Breast epithelium (tissue), 4 donors: Measurements from ENCODE around the gene SLC8A2. TPM values are rescaled to one million over a fixed set of nuclear protein-coding genes. Genes with fewer than 3 reads are reported as not detected.

Source experiments
- DNase-seq, 2 donors: peaks; one replicate each; pipeline ENCODE4 v3.0.0-alpha.2; 2019; ENCODE audit warnings: low spot score in 2 of 2
- H3K27ac ChIP-seq, 2 donors: fragments of 200-600 bp; sonication (generic) in 1 of 2; one replicate each; pipeline ENCODE4 v1.5.1; 2016 to 2019; ENCODE audit warnings: mild to moderate bottlenecking in 1 of 2
- H3K27me3 ChIP-seq, 2 donors: fragments of 200-600 bp; sonication (generic) in 1 of 2; one replicate each; pipeline versions ENCODE4 v1.5.1 to v1.6.0; 2017 to 2019; ENCODE audit warnings: control low read depth in 1 of 2, mild to moderate bottlenecking in 1 of 2
- H3K36me3 ChIP-seq: fragments of 200-600 bp; one replicate; pipeline ENCODE4 v1.5.1; 2019
- H3K4me1 ChIP-seq, 2 donors: fragments of 200-600 bp; sonication (generic); one replicate each; pipeline ENCODE4 v1.5.1; 2016 to 2019; ENCODE audit warnings: control low read depth in 1 of 2
- H3K4me3 ChIP-seq, 3 donors: fragments of 200-600 bp; sonication (generic); 1 replicate in 2 of 3; 2 replicates in 1 of 3; pipeline ENCODE4 v1.5.1; 2016 to 2019; ENCODE audit warnings: mild to moderate bottlenecking in 3 of 3, moderate library complexity in 2 of 3
- H3K9me3 ChIP-seq, 2 donors: fragments of 200-600 bp; sonication (generic) in 1 of 2; one replicate each; pipeline ENCODE4 v1.5.1; 2016 to 2019; ENCODE audit warnings: control low read depth in 1 of 2
- POLR2A ChIP-seq: fragments of 450-650 bp; IDR thresholded peaks from one replicate; pipeline ENCODE4 v1.6.1; 2016; ENCODE audit warnings: antibody characterized with exemption, mild to moderate bottlenecking, moderate library complexity
- POLR2AphosphoS5 ChIP-seq, 3 donors: sonication (generic); formaldehyde crosslinking; IDR thresholded peaks; one replicate each; pipeline ENCODE4 v1.6.1; 2017; ENCODE audit warnings: antibody characterized with exemption in 3 of 3
- intact Hi-C: fragments of 100-400 bp; cut with DNase I; formaldehyde crosslinking; loops from one replicate; pipeline ENCODE4 v1.15.1; 2023; ENCODE audit warnings: low total_unique reads
- total RNA-seq, 3 donors: library from RNA; depleted of rRNA; stranded (reverse); fragments of >200 nt; gene quantifications; one replicate each; pipeline ENCODE4 v1.1.0, GENCODE V29; 2016
- TF ChIP-seq, protein P1 (sequence below), 3 donors: fragments of 450-650 bp; IDR thresholded peaks; one replicate each; pipeline ENCODE4 v1.5.1; 2016 to 2017; ENCODE audit warnings: antibody characterized with exemption in 3 of 3, mild to moderate bottlenecking in 3 of 3, moderate library complexity in 3 of 3

Gene SLC8A2
- total RNA-seq, 3 donors from 2014 or later = under 0.01 to 0.29 TPM; not detected in 1

DNA sequence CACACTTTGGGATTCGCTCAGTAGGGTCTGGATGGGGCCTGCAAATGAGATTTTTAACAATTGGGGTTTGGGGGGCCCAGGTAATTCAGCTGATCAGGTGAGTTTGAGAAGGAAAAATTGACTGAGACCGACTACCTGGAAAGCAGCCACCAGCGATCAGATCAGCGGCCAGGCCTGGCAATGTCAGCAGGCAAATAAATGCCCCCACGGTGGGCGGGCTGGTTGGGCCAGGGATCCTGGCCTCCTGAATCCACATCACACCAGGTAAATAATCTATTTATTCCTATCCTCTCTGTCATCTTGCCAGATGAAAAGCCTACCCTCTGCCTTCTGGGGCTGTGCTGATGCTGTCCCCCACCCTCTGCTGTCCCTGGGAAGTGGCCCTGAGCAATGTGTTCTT, 33.8 kb upstream of the SLC8A2 start:
- H3K36me3 ChIP-seq = no peaks in the 10 kb centered on the region
- H3K4me3 ChIP-seq = no peak overlapping the region
- peaks cover 28 to 36% of the 10 kb centered on the region in 2 donors for H3K4me1 ChIP-seq
- H3K27me3 ChIP-seq = no peaks in the 10 kb centered on the region
- peak overlapping the region; percentile 53 to 99 for H3K27ac ChIP-seq
- TF ChIP-seq POLR2AphosphoS5 (IDR thresholded peaks at IDR 0.05) = no peak
- TF ChIP-seq POLR2A = no peak
- TF ChIP-seq, protein P1, sequence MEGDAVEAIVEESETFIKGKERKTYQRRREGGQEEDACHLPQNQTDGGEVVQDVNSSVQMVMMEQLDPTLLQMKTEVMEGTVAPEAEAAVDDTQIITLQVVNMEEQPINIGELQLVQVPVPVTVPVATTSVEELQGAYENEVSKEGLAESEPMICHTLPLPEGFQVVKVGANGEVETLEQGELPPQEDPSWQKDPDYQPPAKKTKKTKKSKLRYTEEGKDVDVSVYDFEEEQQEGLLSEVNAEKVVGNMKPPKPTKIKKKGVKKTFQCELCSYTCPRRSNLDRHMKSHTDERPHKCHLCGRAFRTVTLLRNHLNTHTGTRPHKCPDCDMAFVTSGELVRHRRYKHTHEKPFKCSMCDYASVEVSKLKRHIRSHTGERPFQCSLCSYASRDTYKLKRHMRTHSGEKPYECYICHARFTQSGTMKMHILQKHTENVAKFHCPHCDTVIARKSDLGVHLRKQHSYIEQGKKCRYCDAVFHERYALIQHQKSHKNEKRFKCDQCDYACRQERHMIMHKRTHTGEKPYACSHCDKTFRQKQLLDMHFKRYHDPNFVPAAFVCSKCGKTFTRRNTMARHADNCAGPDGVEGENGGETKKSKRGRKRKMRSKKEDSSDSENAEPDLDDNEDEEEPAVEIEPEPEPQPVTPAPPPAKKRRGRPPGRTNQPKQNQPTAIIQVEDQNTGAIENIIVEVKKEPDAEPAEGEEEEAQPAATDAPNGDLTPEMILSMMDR (IDR thresholded peaks at IDR 0.05) = no peak
- no peaks in the 10 kb centered on the region for H3K9me3 ChIP-seq
- no peak for DNase-seq
- intact Hi-C loops = no loop called here

DNA sequence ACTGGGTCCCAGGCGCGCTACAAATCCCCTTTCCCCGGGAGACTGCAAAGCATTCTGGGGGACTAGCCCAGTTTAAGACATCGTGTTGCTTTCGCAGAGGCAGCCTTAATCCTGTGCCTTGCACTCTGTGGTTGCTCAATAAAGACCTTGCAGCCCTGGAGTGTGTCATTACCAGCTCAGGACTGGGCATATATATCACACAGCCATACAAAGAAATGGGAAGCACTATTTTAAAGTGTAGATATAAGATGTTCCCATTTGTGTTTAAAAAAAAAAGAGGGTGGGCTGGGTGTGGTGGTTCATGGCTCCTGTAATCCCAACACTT, 32.1 kb upstream of the SLC8A2 start:
- no peak for DNase-seq
- Histone ChIP-seq H3K27ac (no peak overlapping the region), H3K27me3 (no peaks in the 10 kb centered on the region), H3K4me1 (peaks cover 17 to 24% of the 10 kb centered on the region in 2 donors), H3K4me3 (no peak overlapping the region), H3K36me3 (no peaks in the 10 kb centered on the region), H3K9me3 (no peaks in the 10 kb centered on the region)
- intact Hi-C loops = no loop called here
- no peak for TF ChIP-seq POLR2AphosphoS5 (IDR thresholded peaks at IDR 0.05)
- TF ChIP-seq, protein P1 (IDR thresholded peaks at IDR 0.05) = no peak
- TF ChIP-seq POLR2A = no peak

DNA sequence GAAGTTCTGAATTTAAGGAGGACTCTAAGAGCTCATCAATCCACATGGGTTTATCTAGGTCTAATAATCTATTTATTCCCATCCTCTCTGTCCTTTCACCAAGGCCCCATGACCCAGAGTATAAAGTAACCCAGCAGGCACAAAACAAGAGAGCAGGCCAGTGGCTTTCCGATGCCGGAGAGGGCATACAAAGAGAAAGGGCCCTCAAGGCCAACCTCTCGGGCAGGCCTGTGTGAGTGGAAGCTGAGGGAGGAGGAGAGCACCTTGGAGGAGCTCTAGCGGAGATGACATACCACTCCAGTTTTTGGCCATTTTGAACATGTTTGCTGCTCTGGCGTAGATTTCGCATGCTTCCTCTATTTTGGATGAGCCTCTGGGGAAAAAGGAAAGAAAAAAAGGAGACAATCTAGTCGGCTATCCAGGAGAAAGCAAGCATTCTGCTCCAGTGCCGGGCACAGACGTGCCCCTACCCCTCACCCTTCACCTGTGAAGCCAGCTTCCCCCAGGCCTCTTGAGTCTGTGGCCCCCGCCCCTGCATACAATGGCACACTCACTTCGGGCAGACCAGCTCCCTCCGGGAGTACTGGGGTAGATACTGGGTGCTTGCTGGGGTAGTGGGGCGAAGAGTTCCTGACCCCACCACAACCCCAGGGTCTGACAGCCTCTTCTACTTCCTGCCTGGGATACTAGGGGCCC, 31.6 kb upstream of the SLC8A2 start:
- Histone ChIP-seq H3K4me1 (peaks cover 16 to 19% of the 10 kb centered on the region in 2 donors), H3K9me3 (no peaks in the 10 kb centered on the region), H3K27me3 (no peaks in the 10 kb centered on the region), H3K36me3 (no peaks in the 10 kb centered on the region), H3K27ac (no peak overlapping the region), H3K4me3 (no peak overlapping the region)
- intact Hi-C loops = no loop called here
- TF ChIP-seq, protein P1 (IDR thresholded peaks at IDR 0.05) = no peak
- TF ChIP-seq POLR2AphosphoS5 (IDR thresholded peaks at IDR 0.05) = no peak
- no peak for TF ChIP-seq POLR2A
- no peak for DNase-seq

DNA sequence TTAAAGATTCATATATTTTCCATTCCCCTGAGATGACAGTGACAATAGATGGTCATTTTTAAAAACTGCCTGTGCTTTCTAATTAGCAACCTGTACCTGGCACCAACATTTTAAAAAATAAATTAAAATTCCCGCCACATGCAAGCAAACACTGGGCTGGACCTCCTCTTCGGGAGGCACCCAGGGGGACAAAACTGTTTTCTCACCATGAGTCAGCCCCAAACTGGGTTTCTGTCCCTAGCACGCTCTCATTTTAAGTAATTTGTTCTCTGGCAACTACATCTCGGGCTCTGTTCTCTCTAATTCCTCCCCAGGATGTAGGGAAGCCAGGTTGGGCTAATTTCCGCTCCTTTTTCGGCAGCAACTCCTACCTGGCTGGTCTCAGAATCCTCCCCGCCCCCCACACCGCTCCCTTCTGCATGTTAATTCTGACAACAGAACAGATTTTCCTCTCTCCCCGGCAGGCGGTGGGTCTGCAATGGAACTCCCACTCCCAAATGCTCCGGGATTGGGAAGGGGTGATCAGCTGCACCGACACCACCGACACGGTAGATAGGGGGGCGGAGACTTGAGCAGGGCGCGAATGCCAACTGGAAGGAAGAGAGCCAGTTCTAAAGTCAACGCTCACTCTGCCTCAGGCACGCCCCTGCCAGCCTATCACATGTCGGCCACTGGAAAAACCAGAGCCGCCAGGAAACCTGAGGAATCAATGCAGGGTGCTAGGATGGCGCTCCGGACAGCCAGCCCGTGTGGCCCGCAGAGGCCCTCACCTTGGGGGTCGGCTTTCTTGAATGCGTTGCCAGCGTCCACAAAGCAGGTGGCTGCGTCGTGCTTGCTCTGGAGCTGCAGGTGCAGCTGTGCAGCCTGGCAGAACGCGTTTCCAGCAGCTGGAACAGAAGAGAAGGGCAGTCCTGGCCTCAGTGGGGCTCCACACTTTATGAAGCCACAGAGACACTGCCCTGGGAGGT, 28.5 kb upstream of the SLC8A2 start:
- intact Hi-C loops = no loop called here
- H3K9me3 ChIP-seq = no peaks in the 10 kb centered on the region
- peak overlapping the region; percentile 42 to 74 for H3K27ac ChIP-seq
- peak overlapping the region in 1 of 3 donors; percentile 16 for H3K4me3 ChIP-seq
- peak in 1 of 2 donors; percentile 85 for DNase-seq
- no peak for TF ChIP-seq POLR2AphosphoS5 (IDR thresholded peaks at IDR 0.05)
- TF ChIP-seq, protein P1 (IDR thresholded peaks at IDR 0.05) = no peak
- no peak for TF ChIP-seq POLR2A
- no peaks in the 10 kb centered on the region for H3K27me3 ChIP-seq
- peaks cover 4 to 8% of the 10 kb centered on the region in 2 donors for H3K4me1 ChIP-seq
- H3K36me3 ChIP-seq = no peaks in the 10 kb centered on the region

DNA sequence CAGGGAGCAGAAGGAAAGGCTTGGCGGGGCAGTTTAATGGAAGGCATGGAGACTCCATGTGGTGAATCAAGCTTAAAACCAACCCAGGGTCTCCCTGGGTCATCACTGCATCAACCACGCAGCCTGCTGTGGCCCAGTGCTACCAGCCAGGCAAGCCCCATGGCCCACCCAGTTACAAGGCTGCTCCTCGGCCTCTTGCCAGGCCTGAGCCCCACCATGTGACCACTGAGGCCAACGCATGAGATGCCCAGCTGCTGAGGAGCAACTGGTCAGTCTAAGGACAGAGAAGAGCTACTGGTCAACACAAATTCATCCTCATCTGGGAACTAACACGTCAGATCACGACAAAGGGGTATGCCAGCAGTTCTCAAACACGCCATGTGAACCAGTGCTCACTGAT, 27.7 kb upstream of the SLC8A2 start:
- H3K27me3 ChIP-seq = no peaks in the 10 kb centered on the region
- no peak overlapping the region for H3K4me3 ChIP-seq
- intact Hi-C loops = no loop called here
- peak overlapping the region in 1 of 2 donors; percentile 21 for H3K27ac ChIP-seq
- no peak for DNase-seq
- peaks cover 4 to 8% of the 10 kb centered on the region in 2 donors for H3K4me1 ChIP-seq
- H3K9me3 ChIP-seq = no peaks in the 10 kb centered on the region
- H3K36me3 ChIP-seq = no peaks in the 10 kb centered on the region
- TF ChIP-seq, protein P1 (IDR thresholded peaks at IDR 0.05) = no peak
- TF ChIP-seq POLR2AphosphoS5 (IDR thresholded peaks at IDR 0.05) = no peak
- TF ChIP-seq POLR2A = no peak
